ENCODE measurements around the gene PHEX.

- TF ChIP-seq, protein P1, sequence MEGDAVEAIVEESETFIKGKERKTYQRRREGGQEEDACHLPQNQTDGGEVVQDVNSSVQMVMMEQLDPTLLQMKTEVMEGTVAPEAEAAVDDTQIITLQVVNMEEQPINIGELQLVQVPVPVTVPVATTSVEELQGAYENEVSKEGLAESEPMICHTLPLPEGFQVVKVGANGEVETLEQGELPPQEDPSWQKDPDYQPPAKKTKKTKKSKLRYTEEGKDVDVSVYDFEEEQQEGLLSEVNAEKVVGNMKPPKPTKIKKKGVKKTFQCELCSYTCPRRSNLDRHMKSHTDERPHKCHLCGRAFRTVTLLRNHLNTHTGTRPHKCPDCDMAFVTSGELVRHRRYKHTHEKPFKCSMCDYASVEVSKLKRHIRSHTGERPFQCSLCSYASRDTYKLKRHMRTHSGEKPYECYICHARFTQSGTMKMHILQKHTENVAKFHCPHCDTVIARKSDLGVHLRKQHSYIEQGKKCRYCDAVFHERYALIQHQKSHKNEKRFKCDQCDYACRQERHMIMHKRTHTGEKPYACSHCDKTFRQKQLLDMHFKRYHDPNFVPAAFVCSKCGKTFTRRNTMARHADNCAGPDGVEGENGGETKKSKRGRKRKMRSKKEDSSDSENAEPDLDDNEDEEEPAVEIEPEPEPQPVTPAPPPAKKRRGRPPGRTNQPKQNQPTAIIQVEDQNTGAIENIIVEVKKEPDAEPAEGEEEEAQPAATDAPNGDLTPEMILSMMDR (conservative IDR thresholded peaks at IDR 0.05) = no peak
- no peak for TF ChIP-seq ZFX (IDR thresholded peaks at IDR 0.05)
Observed at GRCh38 chrX:21996872-21997455, 35.2 kb upstream of the PHEX start.

Data from C4-2B (cell line).